CD1c-positive myeloid dendritic cell (primary cell): ENCODE measurements around the gene PLPP3.

Source experiments
- DNase-seq: peaks from one replicate; pipeline ENCODE4 v3.0.0-alpha.2; 2016; ENCODE audit errors: extremely low spot score

Gene PLPP3

DNA sequence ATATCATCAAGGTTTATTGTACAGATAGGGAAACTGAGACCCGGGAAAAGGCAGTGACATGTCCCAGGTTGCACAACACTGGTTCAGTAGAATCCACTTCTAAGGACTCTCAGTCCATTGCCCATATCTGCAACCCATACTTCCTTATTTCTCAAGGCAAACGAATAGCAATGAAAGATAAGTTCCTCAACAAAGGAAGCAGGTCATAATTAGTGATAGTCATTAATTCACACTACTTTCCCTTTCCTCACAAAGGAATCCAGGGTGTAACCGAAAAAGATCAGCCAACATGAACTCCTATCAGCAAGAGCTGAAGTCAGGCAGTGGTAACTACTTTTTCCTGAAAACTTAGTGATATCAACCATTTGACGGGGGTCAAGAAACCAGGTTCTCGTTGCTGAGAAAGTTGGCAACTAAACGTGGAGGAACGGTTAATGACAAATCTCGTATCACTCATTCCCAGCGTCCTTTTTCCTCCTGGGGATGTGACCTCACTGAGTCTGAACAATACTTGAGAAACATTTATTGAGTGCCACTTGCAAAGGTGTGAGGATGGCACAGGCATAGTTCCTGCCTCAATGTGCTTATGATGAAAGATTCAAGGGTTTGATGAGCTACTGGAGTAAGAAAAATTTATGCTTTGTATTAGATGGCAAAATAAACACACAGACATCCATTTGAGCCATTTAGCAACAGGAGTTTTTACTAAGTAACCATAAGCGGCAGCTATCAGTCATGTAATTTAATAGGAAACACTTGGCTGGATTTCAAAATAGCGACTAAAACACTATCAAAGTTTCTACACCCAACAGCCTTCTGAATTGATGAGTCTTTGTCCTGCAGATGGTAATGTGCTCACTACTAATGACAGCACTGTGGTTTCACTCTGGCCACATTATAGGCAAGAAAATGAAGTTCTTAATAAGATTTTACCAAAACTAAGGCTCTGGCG, 82.3 kb downstream of the PLPP3 start:
- DNase-seq, result no peak

DNA sequence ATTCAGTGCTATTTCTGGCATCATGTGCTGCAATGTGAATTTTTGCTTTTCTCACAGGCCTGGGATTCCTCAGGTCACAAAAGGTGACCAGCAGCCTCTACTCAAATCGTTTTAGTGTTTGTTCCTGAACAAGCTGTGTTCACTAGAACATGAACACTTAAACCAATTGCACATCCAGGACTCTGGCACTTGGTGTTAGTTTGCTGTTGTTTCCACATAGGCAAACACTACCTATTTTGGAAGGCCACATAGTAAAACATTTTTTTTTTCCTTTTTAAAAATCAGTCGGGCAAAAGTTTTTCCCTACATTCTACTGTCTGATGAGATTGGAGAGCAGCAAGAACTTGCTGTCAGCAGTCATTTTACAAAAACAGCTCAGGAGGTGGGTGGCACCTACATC, 83.2 kb downstream of the PLPP3 start:
- no peak for DNase-seq

DNA sequence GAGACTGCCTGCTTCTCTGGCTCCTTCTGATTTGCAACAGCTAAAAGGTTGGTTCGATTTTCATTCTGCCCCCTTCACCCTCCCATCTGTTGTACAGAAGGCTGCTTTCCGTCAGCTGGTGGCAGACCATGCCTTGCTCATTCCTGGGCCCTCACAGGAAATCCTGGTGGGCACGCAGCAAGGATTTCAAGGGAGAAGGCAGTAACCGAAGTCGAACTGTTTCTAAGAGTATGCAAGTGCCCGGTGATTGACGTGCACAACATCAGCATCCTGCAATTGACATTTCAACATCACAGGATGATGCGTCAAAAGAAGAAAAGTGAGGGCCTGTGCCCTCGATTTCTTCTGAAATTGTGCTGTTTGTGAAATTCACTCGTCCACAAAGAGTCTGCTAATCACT, 83.8 kb downstream of the PLPP3 start:
- DNase-seq, result no peak

DNA sequence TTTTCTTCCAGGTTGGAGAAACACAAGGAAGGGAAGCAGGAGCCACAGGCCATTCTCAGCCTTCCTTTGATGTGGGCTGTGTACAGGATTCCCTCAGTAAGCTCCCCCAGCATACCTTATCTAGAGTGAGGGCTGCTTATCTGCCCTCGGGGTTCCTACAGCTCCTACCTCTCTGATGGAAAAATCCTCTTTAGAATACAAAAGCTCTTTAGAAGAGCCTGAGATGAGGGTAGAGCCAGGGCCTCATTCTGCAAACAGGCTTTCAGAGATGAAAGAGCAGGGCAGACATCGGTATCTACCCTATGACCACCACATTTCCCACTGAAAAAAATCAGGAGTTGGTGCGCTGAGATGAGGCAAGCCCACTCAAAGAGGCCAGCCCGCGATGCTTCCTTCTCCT, 85.1 kb downstream of the PLPP3 start:
- DNase-seq, result no peak

DNA sequence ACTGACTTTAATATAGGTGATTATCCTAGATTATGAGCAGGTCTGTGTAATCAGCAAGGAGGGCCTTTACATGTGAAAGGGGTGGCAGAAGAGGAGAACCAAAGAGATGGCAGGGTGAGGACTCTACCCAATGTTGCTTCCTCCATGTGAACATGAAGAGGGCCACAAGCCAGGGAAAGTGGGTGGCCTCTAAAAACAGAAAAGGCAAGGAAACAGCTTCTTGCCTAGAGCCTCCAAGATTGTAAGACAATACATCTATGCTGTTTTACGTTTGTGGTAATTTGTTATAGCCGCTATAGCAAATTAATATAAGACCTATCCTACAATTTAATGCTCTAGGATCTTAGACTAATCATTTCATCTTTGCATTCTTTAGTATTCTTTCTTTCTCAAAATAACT, 85.5 kb downstream of the PLPP3 start:
- DNase-seq, result no peak

DNA sequence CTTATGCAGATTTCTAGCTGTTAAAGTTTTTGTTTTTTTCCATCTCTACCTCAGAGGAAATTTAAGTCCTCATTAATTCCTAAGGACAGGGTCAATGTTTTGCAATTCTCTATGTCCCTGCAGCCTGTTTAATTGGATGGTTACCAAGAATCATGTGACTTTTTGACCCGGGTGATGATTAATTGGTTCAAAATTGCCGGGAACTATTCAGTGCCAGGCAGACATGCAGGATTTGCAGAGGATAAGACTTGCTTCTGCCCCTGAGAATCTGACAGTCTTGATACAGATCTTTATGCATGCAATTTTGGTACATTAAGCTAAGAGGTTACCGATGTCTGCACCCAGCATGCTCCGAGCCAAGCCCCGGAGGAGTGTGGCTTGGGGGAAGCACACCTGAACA, 87.9 kb downstream of the PLPP3 start:
- DNase-seq, result no peak

DNA sequence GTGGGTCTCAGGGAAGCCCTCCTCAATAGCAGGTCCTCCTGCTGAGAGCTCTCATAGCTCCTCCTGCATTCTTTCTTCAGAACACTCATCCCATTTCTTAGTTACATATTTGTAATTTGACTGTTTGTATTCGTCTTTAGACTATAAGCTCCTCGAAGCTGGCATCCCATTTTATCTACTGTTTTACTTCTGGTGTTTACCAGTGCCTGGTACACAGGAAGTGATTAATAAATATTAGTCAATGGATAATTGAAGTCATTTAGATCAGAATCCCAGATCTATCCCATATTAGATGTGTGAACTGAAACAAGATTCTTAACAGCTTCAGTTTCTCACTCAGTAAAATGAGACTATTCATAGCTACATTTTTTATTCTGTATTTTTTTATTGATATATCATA, 88.7 kb downstream of the PLPP3 start:
- DNase-seq, result no peak

DNA sequence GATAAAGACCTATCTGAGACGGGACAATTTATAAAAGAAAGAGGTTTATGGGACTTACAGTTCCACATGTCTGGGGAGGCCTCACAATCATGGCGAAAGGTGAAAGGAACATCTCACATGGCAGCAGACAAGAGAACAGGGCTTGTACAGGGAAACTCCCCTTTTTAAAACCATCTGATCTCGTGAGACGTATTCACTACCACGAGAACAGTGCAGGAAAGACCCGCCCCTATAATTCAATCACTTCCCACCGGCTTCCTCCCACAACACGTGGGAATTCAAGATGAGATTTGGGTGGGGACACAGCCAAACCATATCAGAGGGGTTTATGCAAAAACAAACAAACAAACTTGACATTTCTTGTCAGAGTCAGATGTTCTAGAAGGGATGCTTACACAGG, 89.7 kb downstream of the PLPP3 start:
- no peak for DNase-seq

DNA sequence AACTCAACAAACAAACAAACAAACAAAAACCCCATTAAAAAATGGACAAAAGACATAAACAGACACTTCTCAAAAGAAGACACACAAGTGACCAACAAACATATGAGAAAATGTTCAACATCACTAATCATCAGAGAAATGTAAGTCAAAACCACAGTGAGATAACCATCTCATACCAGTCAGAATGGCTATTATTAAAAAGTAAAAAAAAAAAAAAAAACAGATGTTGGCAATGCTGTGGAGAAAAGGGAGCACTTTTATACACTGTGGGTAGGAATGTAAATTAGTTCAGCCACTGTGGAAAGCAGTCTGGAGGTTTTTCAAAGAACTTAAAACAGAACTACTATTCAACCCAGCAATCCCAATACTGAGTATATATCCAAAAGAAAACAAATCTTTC, 94.7 kb downstream of the PLPP3 start:
- no peak for DNase-seq

DNA sequence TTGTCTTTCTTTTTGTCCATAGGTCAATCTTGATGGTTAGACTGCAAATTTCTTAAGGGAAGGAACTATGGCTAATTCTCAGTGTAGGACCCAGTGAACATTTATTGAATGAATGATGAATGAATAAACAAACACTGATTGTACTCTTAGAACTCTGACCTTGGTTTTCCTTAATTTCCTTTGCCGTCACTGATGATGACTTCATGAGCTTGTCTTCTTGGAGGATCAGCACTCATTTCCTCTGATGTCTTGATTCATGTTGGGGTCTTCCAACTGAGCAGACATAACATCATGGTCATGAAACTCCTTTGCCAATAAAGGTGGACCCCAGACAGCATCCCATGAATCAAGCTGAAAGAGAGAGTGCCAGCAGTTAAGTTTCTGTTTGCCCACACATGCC, 96.3 kb downstream of the PLPP3 start:
- no peak for DNase-seq

DNA sequence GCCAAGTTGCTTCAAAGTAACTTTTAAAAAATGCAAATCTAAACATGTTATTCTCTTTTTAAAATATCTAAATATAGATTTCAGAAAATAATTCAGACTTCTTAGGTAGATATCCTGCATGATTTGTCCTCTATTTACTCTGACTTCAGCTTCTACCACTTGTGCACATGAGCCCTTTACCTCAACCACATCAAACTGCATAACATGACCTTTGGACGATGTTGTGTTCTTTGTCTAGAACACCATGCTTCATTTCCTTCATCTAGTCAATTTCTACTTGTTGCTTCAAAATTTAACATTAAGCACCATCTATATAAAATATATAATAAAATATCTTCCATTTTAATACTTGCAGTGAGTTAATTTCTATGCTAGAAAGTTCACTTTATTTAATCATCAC, 96.9 kb downstream of the PLPP3 start:
- DNase-seq, result no peak

DNA sequence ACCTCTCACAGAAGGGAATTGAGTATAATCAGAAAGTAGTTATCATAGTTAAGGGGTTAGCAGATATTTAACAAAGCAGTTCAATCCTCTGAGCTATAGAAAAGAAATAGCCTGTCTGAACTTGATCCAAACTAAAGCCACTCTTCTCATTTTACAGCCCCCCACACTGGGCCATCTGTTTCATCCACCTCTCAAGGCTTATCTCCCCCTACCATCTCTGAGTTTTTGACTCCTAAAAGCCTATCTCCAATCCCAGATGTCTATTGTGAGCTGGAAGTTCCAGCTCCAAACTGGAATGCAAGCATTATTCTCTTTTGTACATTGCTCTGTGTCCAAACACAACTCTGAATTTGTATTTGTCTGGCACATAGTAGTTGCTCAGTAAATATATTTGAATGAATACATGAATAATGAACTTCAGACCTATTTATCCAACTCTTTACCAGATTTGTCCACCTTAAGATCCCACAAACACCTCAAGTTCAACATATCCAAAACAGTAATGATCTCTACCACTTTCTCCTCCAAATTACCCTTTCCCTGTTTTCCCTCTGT, 98.1 kb downstream of the PLPP3 start:
- no peak for DNase-seq

DNA sequence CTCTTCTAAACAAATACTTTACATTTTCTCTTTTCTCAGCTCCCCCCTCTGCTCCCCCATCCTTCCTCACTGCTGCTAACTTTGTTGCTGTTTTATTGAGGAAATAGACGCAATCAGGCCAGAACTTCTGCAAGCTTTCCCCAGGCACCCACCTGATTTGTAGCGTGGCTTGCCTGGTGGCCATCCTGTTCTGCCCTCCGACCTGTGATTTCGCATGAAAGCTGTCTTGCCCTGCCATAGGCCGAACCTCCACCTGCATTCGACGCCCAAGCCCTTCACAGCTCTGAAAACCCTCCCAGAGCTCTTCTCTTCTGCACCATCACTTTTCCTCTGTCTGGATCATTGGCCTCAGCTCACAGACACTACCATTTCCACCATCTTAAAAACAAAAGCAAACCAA, 100.6 kb downstream of the PLPP3 start:
- DNase-seq, result no peak

DNA sequence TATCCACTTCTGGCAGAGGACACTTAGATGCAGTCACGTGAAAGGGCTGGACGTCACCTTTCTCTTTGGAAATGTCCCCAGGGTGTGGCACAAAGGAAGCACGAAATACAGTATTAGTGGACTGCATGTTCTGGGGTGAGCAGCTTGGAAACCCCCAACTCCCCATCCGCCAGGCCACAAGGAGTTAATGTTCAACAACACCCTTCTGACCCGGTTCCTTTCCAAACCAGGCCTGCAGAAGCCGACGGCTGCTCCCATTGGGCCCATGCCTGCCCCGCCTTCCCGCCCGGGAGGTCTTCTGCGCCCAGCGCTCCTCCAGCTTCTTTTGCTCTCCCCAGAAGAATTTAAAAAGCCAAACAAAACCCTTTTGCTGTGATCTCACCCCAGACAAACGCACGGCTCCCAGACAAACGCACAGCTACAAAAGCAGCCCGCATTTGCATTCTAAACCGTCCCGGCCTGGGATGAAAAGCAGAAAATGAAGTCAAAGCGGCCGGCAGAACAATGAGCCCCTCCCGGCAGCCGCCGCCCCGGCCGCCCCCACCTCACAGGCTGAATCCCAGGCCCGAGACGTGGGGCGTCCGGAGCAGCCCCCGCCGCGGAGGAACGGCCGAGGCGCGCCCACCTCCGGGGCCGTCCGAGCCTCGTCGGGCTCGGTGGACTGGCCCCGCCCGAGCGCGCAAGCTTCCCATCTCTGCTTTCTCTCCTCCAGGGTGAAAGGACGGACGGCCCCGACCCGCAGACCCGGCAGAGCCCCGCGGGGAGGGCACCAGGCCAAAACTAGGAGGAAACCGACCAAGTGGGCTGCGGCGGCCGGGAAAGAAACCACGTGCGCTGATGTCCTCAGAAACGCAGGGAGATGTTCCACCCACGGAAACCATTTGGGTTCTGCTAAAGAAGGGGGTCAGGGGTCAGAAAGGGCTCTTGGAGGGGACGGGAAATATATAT, 101.9 kb downstream of the PLPP3 start:
- peak; percentile 64 for DNase-seq

DNA sequence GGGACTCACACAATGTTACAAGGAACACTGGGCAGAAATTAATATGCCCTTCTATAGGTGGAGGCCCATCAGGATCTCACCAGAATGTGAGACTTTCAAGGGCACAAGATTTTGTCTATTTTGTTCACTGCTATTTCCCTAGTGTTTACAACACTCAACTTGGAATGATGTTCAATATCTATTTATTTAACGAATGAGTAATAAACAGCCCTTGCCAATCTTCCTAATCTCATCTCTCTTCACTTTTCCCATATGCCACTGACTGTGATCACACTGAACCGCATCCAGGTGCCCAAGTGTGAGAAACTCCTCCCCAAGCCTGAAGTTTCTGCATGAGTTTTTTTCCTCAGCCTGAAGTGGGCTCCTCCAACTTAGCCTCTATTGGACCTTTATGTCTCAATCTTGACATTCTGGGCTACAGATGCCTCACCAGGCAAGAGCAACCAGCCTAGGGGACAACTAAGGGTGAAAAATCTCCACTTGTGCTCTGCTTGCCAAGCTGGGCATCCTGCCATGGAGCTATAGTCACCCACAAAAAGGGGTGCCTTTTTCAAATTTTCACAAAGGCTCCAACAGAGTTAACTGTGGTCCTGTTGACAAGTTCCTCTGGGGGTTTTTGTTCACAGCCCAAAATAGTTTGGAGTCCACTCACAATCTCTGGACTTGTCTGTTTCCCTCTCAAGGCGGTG, 105.6 kb downstream of the PLPP3 start:
- DNase-seq, result no peak

DNA sequence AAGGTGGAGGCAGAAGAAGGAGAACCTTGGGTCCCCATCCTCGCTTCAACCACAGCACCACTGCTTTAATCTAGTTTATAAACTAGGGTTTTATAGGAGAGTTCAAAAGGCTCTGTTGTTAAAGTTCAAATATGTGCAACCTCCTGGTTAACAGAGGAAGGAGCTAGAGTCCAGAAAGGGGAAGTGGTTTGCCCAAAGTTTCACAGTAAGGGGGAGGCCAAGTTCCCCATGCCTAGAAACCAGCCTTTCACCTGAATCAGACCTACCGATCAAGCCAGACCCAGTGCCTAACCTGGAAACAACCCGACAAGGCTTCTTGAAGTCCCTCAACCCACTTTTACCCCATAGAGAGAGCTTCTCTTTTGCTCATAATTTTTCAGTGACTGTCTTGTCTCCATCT, 106.5 kb downstream of the PLPP3 start:
- peak; percentile 79 for DNase-seq

DNA sequence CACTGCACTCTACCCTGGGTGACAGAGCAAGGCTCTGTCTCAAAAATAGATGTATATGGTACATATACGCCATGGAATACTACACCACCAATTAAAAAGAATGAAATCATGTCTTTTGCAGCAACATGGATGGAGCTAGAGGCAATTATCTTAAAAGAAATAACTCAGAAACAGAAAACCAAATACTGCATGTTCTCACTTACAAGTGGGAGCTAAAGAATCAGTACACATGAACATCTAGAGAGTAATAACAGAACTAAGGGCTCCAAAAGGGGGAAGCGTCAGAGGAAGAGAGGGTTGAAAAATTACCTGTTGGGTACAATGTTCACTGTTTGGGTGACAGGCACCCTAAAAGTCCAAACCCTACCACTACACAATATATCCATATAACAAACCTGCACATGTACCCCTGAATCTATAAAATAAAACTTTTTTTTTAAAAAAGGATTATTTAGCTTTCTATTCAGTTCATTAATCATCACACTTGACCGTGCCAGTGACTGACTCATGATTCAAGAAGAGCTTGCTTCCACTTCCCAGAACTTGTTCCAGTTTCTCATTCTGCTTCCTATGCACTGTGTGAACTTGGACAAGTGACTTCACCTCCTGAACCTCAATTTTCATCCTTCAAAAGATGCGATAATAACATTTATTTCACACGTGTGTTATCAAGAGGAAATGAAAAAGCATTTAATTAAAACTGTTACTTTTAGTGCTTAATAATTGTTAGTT, 109.6 kb downstream of the PLPP3 start:
- peak; percentile 77 for DNase-seq

DNA sequence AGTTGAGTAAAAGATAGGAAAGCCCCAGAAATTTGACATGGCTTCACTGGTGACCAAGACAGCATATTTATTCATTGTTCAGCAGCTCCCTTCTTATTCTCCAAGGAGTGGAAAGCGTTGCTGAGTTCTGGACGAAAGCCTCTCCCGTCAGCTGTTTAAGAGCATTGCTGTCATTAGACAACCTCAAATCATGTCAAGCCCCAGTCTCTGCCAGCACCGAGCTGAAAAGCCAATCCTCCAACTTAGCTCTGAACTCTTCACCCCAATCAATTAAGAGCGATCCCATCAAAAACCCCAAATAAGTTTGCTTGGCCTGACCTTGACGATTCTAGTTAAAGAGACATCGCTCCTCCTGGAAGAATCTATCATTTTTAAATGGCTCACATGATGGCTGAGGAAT, 110.8 kb downstream of the PLPP3 start:
- DNase-seq, result no peak

DNA sequence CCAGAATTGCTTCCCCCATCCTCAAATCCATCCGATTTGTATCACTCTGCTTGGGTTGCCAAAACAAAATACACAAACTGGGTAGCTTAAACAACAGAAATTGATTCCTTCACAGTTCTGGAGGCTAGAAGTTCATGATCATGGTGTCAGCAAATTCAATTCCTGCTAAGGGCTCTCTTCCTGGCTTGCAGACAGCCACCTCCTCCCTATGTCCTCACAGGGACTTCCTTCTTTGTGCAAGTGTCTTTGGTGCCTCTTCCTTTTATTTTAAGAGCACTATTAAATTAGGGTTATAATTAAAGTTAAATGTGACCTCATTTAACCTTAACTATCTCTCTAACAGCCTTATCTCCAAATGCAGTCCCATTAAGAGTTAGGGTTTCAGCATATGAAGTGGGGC, 112.8 kb downstream of the PLPP3 start:
- peak; percentile 52 for DNase-seq

DNA sequence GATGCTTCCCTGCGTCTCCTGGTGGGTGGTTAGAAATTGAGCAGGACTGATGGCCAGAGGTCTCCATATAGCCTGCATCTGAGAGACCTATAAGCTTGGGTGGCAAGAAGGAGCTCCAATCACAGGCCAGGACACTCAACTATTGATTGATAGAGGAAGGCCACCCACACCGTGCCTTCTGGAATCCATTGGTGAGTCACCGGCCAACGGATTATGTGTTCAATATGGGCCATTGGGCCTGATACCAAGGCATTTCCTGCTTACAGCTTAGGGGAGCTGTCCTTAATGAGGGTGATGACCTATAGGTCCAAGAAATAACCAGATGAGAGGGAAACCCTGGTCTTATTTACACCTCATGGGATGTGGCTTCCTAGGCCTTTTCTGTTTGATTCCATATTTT, 115.1 kb downstream of the PLPP3 start:
- no peak for DNase-seq

DNA sequence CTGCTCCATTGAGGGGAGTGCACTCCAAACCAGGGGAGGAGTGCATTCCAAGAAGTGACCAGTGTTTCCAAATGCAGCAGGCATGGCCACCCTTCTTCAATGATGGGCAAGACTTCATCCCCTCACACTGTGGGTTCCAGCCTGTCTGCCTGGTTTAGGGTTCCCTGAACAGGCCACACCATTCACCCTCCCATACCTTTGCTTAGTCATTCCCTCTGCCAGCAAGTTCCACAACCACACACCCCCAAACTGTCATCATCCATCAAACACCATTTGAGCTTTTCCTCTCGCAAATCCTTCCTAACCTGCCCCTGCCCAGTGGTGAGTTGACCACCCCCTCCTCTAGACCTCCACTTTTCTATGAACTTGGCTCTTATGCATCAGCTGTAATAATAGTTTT, 116.0 kb downstream of the PLPP3 start:
- no peak for DNase-seq
